KOPT-K1 (cell line): ENCODE data around the gene OCA2.
"Not testable (repeated sequence)": the region's sequence is repeated elsewhere in the genome, so short reads cannot be mapped to it uniquely, and the experiment has no call there.

ENCODE experiments used
- H3K27ac ChIP-seq: fragments of 200-600 bp; sonication (generic); 2 replicates; pipeline ENCODE4 v1.5.1; 2016; ENCODE audit warnings: antibody characterized with exemption, mild to moderate bottlenecking, low read depth, low read length; ENCODE audit not compliant: poor library complexity, severe bottlenecking
- H3K36me3 ChIP-seq: fragments of 200-600 bp; sonication (generic); 2 replicates; pipeline ENCODE4 v1.5.1; 2017; ENCODE audit warnings: antibody characterized with exemption, mild to moderate bottlenecking, low read length, moderate library complexity; ENCODE audit not compliant: insufficient read depth
- H3K9me3 ChIP-seq: fragments of 200-600 bp; sonication (generic); 2 replicates; pipeline ENCODE4 v1.5.1; 2017; ENCODE audit warnings: antibody characterized with exemption, low read length, mild to moderate bottlenecking; ENCODE audit not compliant: insufficient read depth, poor library complexity, severe bottlenecking

Gene OCA2

DNA sequence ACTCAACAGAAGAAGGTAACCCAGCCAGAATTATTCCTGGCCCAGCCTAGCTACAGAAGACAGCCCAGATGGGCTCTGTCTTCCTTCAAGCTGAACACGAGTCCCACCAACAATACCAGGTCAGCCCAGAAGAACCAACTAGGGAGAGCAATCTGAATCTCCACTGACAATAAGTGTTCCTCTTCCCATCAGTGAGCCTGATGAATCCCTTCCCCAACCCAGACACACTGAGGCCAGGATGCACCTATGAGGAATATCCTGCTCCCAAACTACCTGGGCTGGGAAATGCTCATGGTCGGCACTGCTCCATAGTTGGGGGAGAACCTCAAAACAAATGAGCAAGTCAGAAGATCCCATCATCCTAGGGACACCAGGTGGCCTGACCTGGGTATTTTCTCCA is 351.1 kb downstream of the OCA2 start:
- Histone ChIP-seq H3K36me3 (no peaks in the 10 kb centered on the region), H3K27ac (no peak overlapping the region), H3K9me3 (no peaks in the 10 kb centered on the region)

DNA sequence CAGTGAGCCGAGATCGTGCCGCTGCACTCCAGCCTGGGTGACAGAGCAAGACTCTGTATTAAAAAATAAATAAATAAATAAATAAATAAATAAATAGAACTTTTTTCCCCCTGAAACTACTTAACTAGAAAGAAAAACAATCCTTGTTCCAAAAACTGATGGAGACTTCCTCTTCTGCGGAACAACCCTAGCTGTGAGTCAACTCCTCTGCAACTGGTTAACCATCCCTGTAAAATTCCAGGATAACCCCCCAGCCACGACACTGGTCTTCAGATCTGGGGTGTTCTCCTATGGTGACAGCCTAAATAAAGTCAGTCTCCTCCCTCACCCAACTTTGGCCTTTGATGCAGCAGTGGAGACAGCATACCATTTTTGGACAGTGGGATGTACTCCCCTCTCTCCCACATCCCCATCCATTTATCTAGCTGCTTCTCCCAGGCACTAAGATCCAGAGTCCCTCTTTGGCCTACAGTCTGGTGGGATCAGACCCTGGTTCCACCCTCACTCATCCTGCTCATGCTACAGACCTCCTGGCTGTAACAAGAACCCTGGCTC is 352.6 kb downstream of the OCA2 start:
- Histone ChIP-seq H3K27ac (no peak overlapping the region), H3K9me3 (no peaks in the 10 kb centered on the region), H3K36me3 (no peaks in the 10 kb centered on the region)

DNA sequence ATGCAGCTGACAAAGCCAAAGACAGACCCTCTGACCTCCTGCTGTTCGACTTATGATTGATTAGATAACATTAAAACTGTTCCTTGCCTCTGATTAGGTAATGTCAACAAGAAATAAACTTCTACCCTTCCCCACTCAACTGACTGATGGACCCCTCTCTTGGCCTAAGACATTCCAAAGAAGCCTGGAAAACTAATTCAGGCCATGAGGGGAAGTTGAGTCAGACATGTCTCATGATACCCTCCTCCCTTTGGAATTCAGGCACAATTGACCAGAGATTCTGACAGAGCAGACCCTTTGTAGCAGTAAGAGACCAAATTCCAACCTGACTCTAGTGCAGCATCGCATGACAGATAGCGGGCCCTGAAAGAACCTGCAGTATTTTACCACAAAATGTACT is 354.5 kb downstream of the OCA2 start:
- Histone ChIP-seq H3K36me3 (no peaks in the 10 kb centered on the region), H3K27ac (no peak overlapping the region), H3K9me3 (no peaks in the 10 kb centered on the region)

DNA sequence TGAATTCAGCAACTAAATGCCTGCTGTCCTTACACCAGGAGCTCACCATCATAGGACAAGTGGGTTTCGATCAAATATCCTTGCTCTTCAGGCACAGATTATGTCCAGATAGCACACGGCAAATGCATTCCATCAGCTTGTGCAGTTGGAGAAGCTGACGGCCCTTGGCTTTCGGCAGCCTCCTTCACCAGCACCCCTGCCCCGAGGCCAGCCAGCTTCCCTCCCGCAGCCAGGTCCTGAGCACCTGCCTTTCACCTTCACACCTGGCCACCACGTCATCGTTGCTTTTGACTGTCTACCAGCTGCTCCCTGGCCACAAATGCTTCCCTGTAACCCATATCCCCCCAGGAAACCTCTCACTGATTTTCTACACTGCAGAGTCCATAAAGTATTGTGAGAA is 355.5 kb downstream of the OCA2 start:
- no peaks in the 10 kb centered on the region for H3K36me3 ChIP-seq
- H3K27ac ChIP-seq: no peak overlapping the region
- H3K9me3 ChIP-seq: no peaks in the 10 kb centered on the region

DNA sequence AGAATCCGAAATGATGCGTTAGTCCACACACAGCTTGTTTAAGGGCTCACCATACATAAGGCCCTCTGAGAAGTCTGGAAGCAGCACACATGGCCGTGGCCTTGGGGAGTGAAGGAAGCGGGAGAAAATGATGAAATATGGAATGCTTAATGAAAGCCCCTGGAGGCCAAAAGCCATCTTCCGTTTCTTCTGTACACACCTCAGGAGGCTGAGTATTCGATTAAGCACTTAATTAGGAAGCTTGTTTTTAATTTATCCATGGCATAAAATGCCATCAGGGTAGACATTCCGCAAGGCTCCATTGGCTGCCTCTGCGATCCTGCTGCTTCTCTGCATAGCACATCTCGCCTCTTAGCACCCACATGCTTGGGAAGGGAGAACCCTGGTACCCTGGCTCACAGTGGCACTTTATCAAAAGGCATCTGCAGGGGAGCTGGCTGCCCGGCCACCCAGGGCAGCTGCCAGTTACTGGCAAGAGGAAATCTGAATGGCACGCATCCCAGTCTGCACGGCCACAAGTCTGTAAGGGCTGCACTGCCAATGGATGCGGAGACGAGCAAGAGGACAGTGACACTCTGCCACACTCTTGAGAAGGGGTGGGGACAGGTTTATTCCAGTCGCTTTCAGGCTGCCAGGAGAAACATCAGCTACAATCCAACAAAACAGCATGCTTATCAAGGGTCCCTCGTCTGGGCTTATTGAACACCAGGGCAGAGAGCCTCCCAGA is 356.2 kb downstream of the OCA2 start:
- Histone ChIP-seq H3K36me3 (no peaks in the 10 kb centered on the region), H3K27ac (no peak overlapping the region), H3K9me3 (no peaks in the 10 kb centered on the region)

DNA sequence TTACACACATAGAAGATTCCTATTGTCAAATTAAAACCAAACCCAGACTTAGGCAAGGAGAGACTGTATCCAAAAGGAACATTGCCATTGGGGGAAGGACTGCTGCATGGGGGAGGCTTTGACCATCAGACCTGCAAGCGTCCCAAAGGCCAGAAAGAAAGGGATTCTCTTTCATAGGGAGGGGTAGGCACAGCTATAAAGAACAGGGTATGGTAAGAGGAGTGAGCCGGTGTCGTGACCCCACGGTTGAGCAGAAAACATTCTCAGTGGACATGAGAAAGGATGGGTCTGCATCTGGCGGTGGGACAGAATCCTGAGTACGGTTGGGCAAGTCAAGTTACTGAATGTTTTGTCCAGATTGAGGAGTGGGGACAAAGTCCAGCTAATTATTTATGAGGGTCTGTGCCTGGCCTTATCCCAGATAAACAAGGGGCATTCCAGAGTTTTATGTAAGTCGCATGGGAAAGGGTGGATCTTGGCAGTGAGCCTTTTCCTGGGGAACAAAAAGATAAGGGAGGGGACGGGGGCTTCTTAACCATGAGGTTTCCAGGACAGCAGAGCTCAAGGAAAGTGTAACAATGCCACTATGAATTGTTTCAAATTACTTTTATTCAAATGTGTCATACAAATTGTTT is 357.8 kb downstream of the OCA2 start:
- H3K9me3 ChIP-seq: no peaks in the 10 kb centered on the region
- H3K36me3 ChIP-seq: no peaks in the 10 kb centered on the region
- H3K27ac ChIP-seq: no peak overlapping the region

DNA sequence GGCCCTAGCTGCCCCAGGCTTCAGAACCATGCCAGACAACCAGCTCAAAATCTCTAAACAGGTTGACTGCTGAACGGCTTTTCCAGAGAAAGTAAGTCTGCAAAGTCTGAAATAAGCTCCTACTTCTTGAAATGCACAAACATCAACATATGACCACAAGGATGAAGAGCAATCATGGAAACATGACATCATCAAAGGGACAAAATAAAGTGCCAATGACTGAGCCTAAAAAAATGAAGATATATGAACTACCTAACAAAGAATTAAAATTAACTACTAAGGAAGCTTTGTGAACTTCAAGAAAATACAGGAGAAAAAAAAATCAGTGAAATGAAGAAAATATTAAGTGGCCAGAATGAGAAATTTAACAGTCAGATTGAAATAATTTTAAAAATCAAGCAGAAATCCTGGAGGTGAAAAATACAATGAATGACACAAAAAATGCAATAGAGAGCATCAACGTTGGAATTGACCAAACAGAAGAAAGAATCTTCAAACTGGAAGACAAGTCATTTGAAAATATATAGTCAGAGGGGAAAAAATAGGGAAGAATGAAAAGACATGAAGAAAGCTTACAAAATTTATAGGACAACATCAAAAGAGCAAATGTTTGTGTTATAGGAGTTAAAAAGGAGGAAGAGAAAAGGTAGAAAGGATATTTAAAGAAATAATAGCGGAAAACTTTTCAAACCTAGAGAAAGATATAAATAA is 364.2 kb downstream of the OCA2 start:
- Histone ChIP-seq H3K36me3 (no peaks in the 10 kb centered on the region), H3K9me3 (peaks cover 9% of the 10 kb centered on the region), H3K27ac (no peak overlapping the region)

DNA sequence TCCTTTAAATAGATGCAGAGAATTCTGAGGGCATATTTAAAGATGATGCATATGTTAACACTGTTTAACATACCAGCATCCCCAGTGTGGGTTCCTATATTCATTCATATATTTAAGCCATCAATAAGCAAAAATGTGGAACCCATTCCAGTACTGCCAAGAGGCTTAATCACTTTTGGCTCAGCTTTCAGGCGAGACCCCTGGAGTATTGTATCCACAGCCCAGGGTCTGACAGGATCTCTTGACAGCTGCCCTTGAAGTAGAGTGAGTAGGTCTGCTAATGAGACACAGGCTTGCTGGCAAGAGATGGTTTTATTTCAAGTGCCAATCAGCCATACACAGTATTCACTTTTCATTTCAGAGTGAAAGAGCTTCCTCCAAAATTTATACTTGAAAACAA is 367.3 kb downstream of the OCA2 start:
- Histone ChIP-seq H3K27ac (no peak overlapping the region), H3K36me3 (no peaks in the 10 kb centered on the region), H3K9me3 (peaks cover 9% of the 10 kb centered on the region)

DNA sequence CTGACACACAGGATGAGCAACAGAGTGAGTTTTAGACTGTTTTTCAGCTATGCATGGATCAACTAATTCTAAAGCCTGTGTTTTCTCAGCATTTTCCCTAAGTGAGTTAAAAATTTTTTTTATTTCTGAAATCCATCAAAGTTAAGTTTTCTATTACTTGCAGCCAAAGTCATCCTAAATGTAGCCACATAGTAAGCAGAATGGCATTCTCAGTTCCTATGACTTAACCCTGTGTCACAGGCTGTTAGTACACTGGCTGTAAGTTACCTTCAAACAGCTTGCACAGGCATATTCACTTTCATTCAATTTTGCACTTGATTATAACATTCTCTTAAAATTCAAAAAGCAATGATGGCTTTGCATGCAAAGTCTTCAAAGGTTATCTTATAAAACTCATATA is 368.2 kb downstream of the OCA2 start:
- Histone ChIP-seq H3K9me3 (peaks cover 9% of the 10 kb centered on the region), H3K27ac (no peak overlapping the region), H3K36me3 (no peaks in the 10 kb centered on the region)

DNA sequence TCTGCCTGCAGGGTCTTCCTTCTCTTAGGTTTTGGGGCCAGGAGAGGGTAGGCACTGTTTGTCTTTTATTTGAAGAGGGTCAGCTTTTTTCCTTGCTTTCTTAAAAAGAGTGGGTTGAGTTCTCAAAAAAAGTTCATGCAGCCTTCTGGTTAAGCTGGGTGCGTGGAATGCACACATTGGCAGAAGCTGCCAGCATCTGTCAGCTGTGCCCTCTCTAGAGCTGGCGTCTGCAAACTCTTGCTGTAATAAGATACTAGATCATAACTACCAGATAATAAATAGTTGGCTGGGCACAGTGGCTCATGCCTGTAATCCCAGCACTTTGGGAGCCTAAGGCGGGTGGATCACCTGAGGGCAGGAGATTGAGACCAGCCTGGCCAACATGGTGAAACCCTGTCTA is 373.4 kb downstream of the OCA2 start:
- H3K36me3 ChIP-seq: no peaks in the 10 kb centered on the region
- no peak overlapping the region for H3K27ac ChIP-seq

DNA sequence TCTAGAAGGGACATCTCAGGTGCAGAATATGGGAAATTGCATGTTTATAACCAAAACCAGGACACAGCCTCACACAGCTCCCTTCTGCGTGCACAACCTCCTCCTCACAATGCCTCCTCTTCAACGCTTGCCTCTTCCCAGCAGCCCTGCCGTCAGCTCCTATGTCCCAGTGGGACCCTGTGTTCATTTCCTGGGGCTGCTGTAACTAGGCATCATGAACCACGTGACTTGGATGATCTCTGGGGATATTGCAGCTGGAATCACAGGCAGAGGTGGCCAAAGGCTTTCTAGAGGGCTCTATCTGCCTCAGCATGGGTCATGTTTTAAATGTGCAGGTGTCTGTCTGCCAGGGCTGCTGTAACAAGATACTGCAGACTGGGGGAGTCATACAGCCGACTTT is 375.3 kb downstream of the OCA2 start:
- no peaks in the 10 kb centered on the region for H3K36me3 ChIP-seq
- no peaks in the 10 kb centered on the region for H3K9me3 ChIP-seq
- no peak overlapping the region for H3K27ac ChIP-seq

More for the DNA sequence above, 373.4 kb downstream of the OCA2 start:
- H3K9me3 ChIP-seq: no peaks in the 10 kb centered on the region

DNA sequence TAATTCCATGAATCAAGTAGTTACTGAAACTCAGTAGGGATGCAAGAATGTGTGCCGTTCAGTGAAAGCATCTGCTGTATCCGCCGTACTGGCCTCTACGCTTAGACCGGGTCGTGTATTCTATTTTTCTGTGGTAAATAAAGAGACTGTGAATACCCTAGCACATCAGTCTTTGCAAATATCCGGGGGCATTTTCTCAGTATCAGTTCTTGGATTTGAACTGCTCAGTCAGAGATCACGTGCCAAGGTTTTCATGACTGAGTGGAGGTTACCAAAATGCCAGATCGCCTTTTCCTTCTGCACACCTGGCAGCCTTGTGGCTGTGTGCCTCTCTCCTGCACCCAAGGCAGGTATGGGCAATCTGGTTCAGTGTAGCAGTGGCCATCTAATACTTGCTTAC is 377.0 kb downstream of the OCA2 start:
- H3K27ac ChIP-seq: no peak overlapping the region
- H3K36me3 ChIP-seq: no peaks in the 10 kb centered on the region
- no peaks in the 10 kb centered on the region for H3K9me3 ChIP-seq

DNA sequence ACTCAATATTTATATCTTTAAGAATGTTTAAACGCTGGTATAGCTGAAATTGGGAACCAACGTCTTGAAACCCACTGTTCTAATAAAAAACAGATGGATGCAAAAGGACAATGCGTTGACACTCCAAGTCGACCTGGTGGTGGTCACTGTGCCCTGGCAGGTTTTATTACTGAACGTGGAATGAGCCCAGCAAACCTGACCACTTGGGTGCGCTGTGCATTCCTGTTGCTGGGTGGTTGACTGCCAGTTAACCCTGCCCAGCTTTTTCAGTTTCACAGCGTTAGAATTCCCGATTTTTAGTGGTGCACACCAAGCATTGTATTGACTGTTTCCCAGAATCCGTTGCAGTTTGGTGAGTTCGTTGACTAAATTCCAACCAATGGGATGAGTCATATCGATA is 384.4 kb downstream of the OCA2 start:
- no peaks in the 10 kb centered on the region for H3K36me3 ChIP-seq
- H3K9me3 ChIP-seq: peaks cover 4% of the 10 kb centered on the region
- no peak overlapping the region for H3K27ac ChIP-seq

DNA sequence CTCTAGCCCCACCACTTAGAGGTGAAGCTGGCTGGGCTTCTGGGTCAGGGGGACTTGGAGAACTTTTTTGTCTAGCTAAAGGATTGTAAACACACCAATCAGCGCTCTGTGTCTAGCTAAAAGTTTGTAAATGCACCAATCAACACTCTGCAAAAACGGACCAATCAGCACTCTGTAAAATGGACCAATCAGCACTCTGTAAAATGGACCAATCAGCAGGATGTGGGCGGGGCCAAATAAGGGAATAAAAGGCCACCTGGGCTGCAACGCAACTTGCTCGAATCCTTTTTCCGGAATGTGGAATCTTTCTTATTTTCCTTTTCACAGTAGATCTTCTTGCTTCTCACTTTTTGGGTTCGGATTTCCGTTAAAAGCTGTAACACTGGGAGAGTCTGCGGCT is 385.3 kb downstream of the OCA2 start:
- H3K27ac ChIP-seq, H3K36me3 ChIP-seq, H3K9me3 ChIP-seq: not testable (repeated sequence)

DNA sequence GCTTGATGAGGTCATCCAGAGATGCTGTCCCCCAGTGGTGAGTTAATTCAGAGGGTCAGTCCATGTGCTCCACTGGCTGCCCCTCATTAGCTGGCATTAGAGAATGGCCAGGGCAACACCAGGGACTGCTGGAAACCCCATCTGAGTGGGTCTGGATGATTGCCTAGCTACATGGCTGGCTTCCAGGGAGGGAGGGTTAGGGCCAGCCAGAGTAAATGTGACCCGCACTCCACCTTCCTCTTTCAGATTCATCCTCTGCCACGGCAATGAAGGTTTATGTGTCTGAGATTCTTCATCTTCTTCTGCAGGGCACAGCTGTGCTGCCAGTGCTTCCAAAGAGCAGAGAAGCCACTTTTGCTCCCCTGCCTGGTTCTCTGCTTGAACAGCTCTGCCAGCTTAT is 391.9 kb downstream of the OCA2 start:
- peaks cover 4% of the 10 kb centered on the region for H3K9me3 ChIP-seq
- H3K27ac ChIP-seq: no peak overlapping the region

More for the DNA sequence above, 391.9 kb downstream of the OCA2 start:
- H3K36me3 ChIP-seq: no peaks in the 10 kb centered on the region
